Thymus (tissue), 11 donors: ENCODE measurements around the gene APOC4. TPM values are rescaled to one million over a fixed set of nuclear protein-coding genes. Genes with fewer than 3 reads are reported as not detected.
"Not testable (repeated sequence)": the region's sequence is repeated elsewhere in the genome, so short reads cannot be mapped to it uniquely, and the experiment has no call there.

Source experiments
- DNase-seq, 9 donors: peaks; one replicate each; pipeline ENCODE4 v3.0.0-alpha.2; 2013; ENCODE audit warnings: low spot score in 9 of 9, low read depth in 6 of 9, missing footprints in 1 of 9
- H3K27ac ChIP-seq, 2 donors: one replicate each; pipeline ENCODE4 v1.5.1; 2013; ENCODE audit warnings: control low read depth in 1 of 2, low read depth in 1 of 2, low read length in 1 of 2, mild to moderate bottlenecking in 1 of 2, moderate library complexity in 1 of 2
- H3K27me3 ChIP-seq, 2 donors: one replicate each; pipeline ENCODE4 v1.5.1; 2013; ENCODE audit warnings: low read length in 1 of 2; ENCODE audit not compliant: control insufficient read depth in 2 of 2, insufficient read depth in 1 of 2
- H3K36me3 ChIP-seq, 2 donors: one replicate each; pipeline ENCODE4 v1.5.1; 2013; ENCODE audit warnings: low read length in 1 of 2, mild to moderate bottlenecking in 1 of 2, moderate library complexity in 1 of 2; ENCODE audit not compliant: control insufficient read depth in 2 of 2, insufficient read depth in 2 of 2
- H3K4me1 ChIP-seq, 2 donors: one replicate each; pipeline ENCODE4 v1.5.1; 2013; ENCODE audit warnings: low read length in 2 of 2; ENCODE audit not compliant: control insufficient read depth in 2 of 2, insufficient read depth in 2 of 2
- H3K4me3 ChIP-seq, 2 donors: one replicate each; pipeline ENCODE4 v1.5.1; 2013; ENCODE audit warnings: low read length in 2 of 2, control low read depth in 1 of 2, mild to moderate bottlenecking in 1 of 2
- H3K9me3 ChIP-seq, 2 donors: one replicate each; pipeline ENCODE4 v1.5.1; 2013; ENCODE audit warnings: low read length in 1 of 2, mild to moderate bottlenecking in 1 of 2; ENCODE audit not compliant: control insufficient read depth in 2 of 2, insufficient read depth in 1 of 2
- WGBS: extraction: QIAGEN DNeasy Blood & Tissue Kit; methylation state at CpG from one replicate; pipeline ENCODE4 v1.1.7; 2013; 5-methylcytosine and 5-hydroxymethylcytosine counted together
- polyA plus RNA-seq: library from polyadenylated mRNA; stranded (reverse); fragments of 200-250 nt; gene quantifications from one replicate; pipeline ENCODE4 v1.2.3, GENCODE V29; 2013
- total RNA-seq: library from RNA; stranded (reverse); fragments of 120-200 nt; gene quantifications from one replicate; pipeline ENCODE4 v1.2.4, GENCODE V29; 2013
- donor health status: healthy.

Gene APOC4
- total and polyA plus RNA-seq, 2 donors = 0.32 TPM; not detected in 1

DNA sequence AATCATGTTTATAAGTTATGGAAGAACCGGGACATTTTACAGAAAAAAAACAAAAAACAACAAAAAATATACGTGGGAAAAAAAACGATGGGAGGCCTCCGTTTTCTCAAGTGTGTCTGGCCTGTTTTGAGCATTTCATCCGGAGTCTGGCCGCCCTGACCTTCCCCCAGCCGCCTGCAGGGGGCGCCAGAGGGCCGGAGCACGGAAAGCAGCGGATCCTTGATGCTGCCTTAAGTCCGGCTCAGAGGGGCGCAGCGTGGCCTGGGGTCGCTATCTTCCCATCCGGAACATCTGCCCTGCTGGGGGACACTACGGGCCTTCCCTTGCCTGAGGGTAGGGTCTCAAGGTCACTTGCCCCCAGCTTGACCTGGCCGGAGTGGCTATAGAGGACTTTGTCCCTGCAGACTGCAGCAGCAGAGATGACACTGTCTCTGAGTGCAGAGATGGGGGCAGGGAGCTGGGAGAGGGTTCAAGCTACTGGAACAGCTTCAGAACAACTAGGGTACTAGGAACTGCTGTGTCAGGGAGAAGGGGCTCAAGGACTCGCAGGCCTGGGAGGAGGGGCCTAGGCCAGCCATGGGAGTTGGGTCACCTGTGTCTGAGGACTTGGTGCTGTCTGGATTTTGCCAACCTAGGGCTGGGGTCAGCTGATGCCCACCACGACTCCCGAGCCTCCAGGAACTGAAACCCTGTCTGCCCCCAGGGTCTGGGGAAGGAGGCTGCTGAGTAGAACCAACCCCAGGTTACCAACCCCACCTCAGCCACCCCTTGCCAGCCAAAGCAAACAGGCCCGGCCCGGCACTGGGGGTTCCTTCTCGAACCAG, 38.2 kb upstream of the APOC4 start:
- Histone ChIP-seq H3K9me3 (peaks cover 0 to 5% of the 10 kb centered on the region in 2 donors), H3K4me1 (no peaks in the 10 kb centered on the region), H3K4me3 (no peak overlapping the region), H3K27ac (no peak overlapping the region), H3K36me3 (peaks cover 28 to 32% of the 10 kb centered on the region in 2 donors), H3K27me3 (peaks cover 10 to 33% of the 10 kb centered on the region in 2 donors)
- 46% methylated on average over 24 of the region's 24 CpGs for WGBS
- DNase-seq = peak in 4 of 9 donors; percentile 32 to 60 (median 47)

DNA sequence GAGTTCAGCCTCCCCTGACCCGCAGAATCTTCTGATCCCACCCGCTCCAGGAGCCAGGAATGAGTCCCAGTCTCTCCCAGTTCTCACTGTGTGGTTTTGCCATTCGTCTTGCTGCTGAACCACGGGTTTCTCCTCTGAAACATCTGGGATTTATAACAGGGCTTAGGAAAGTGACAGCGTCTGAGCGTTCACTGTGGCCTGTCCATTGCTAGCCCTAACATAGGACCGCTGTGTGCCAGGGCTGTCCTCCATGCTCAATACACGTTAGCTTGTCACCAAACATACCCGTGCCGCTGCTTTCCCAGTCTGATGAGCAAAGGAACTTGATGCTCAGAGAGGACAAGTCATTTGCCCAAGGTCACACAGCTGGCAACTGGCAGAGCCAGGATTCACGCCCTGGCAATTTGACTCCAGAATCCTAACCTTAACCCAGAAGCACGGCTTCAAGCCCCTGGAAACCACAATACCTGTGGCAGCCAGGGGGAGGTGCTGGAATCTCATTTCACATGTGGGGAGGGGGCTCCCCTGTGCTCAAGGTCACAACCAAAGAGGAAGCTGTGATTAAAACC, 37.5 kb upstream of the APOC4 start:
- no peak overlapping the region for H3K4me3 ChIP-seq
- DNase-seq = no peak
- H3K27ac ChIP-seq = no peak overlapping the region
- no peaks in the 10 kb centered on the region for H3K4me1 ChIP-seq
- H3K36me3 ChIP-seq = peaks cover 24 to 32% of the 10 kb centered on the region in 2 donors
- 95% methylated on average over 12 of the region's 12 CpGs for WGBS
- H3K27me3 ChIP-seq = peaks cover 10 to 33% of the 10 kb centered on the region in 2 donors
- H3K9me3 ChIP-seq = peaks cover 0 to 5% of the 10 kb centered on the region in 2 donors

DNA sequence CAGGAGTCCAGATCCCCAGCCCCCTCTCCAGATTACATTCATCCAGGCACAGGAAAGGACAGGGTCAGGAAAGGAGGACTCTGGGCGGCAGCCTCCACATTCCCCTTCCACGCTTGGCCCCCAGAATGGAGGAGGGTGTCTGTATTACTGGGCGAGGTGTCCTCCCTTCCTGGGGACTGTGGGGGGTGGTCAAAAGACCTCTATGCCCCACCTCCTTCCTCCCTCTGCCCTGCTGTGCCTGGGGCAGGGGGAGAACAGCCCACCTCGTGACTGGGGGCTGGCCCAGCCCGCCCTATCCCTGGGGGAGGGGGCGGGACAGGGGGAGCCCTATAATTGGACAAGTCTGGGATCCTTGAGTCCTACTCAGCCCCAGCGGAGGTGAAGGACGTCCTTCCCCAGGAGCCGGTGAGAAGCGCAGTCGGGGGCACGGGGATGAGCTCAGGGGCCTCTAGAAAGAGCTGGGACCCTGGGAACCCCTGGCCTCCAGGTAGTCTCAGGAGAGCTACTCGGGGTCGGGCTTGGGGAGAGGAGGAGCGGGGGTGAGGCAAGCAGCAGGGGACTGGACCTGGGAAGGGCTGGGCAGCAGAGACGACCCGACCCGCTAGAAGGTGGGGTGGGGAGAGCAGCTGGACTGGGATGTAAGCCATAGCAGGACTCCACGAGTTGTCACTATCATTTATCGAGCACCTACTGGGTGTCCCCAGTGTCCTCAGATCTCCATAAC, 36.4 kb upstream of the APOC4 start, which contains the start of gene APOE:
Gene APOE, plus strand, starts transcription at position 360 of the 724 bp plus-strand sequence. CDS start 829 bp downstream, outside the sequence.
- no peak for DNase-seq
- peaks cover 0 to 5% of the 10 kb centered on the region in 2 donors for H3K9me3 ChIP-seq
- H3K4me3 ChIP-seq = peak within 1 kb of the TSS in 1 of 2 donors; percentile 26
- H3K36me3 ChIP-seq = peaks cover 16 to 23% of the 10 kb centered on the region in 2 donors
- H3K27me3 ChIP-seq = peaks cover 10 to 33% of the 10 kb centered on the region in 2 donors
- H3K27ac ChIP-seq = no peak within 1 kb of the TSS
- 5% methylated on average over 20 of the region's 20 CpGs for WGBS
- no peaks in the 10 kb centered on the region for H3K4me1 ChIP-seq

DNA sequence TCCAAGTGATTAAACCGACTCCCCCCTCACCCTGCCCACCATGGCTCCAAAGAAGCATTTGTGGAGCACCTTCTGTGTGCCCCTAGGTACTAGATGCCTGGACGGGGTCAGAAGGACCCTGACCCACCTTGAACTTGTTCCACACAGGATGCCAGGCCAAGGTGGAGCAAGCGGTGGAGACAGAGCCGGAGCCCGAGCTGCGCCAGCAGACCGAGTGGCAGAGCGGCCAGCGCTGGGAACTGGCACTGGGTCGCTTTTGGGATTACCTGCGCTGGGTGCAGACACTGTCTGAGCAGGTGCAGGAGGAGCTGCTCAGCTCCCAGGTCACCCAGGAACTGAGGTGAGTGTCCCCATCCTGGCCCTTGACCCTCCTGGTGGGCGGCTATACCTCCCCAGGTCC, 34.4 kb upstream of the APOC4 start:
- 97% methylated on average over 12 of the region's 12 CpGs for WGBS
- no peak for DNase-seq
- Histone ChIP-seq H3K4me3 (no peak overlapping the region), H3K27ac (no peak overlapping the region), H3K36me3 (peaks cover 3 to 7% of the 10 kb centered on the region in 2 donors), H3K4me1 (peaks cover 0 to 5% of the 10 kb centered on the region in 2 donors), H3K27me3 (peaks cover 10 to 47% of the 10 kb centered on the region in 2 donors), H3K9me3 (peaks cover 0 to 5% of the 10 kb centered on the region in 2 donors)

DNA sequence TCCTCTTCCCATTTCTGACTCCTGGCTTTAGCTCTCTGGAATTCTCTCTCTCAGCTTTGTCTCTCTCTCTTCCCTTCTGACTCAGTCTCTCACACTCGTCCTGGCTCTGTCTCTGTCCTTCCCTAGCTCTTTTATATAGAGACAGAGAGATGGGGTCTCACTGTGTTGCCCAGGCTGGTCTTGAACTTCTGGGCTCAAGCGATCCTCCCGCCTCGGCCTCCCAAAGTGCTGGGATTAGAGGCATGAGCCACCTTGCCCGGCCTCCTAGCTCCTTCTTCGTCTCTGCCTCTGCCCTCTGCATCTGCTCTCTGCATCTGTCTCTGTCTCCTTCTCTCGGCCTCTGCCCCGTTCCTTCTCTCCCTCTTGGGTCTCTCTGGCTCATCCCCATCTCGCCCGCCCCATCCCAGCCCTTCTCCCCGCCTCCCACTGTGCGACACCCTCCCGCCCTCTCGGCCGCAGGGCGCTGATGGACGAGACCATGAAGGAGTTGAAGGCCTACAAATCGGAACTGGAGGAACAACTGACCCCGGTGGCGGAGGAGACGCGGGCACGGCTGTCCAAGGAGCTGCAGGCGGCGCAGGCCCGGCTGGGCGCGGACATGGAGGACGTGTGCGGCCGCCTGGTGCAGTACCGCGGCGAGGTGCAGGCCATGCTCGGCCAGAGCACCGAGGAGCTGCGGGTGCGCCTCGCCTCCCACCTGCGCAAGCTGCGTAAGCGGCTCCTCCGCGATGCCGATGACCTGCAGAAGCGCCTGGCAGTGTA, 33.8 kb upstream of the APOC4 start:
- DNase-seq = no peak
- Histone ChIP-seq H3K36me3 (peaks cover 0 to under 1% of the 10 kb centered on the region in 2 donors), H3K27ac (no peak overlapping the region), H3K4me1 (peaks cover 0 to 5% of the 10 kb centered on the region in 2 donors), H3K4me3 (no peak overlapping the region), H3K9me3 (peaks cover 0 to 5% of the 10 kb centered on the region in 2 donors), H3K27me3 (peaks cover 10 to 53% of the 10 kb centered on the region in 2 donors)
- 97% methylated on average over 46 of the region's 46 CpGs for WGBS

DNA sequence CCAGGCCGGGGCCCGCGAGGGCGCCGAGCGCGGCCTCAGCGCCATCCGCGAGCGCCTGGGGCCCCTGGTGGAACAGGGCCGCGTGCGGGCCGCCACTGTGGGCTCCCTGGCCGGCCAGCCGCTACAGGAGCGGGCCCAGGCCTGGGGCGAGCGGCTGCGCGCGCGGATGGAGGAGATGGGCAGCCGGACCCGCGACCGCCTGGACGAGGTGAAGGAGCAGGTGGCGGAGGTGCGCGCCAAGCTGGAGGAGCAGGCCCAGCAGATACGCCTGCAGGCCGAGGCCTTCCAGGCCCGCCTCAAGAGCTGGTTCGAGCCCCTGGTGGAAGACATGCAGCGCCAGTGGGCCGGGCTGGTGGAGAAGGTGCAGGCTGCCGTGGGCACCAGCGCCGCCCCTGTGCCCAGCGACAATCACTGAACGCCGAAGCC, 33.2 kb upstream of the APOC4 start:
- Histone ChIP-seq H3K27me3 (peaks cover 10 to 58% of the 10 kb centered on the region in 2 donors), H3K4me3 (no peak overlapping the region), H3K36me3 (no peaks in the 10 kb centered on the region), H3K9me3 (peaks cover 0 to 5% of the 10 kb centered on the region in 2 donors), H3K4me1 (peaks cover 0 to 5% of the 10 kb centered on the region in 2 donors), H3K27ac (no peak overlapping the region)
- WGBS = 97% methylated on average over 44 of the region's 44 CpGs
- DNase-seq = no peak

DNA sequence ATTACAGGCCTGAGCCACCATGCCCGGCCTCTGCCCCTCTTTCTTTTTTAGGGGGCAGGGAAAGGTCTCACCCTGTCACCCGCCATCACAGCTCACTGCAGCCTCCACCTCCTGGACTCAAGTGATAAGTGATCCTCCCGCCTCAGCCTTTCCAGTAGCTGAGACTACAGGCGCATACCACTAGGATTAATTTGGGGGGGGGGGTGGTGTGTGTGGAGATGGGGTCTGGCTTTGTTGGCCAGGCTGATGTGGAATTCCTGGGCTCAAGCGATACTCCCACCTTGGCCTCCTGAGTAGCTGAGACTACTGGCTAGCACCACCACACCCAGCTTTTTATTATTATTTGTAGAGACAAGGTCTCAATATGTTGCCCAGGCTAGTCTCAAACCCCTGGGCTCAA, 32.3 kb upstream of the APOC4 start:
- no peak for DNase-seq
- peaks cover 0 to 12% of the 10 kb centered on the region in 2 donors for H3K4me1 ChIP-seq
- peaks cover 0 to 5% of the 10 kb centered on the region in 2 donors for H3K9me3 ChIP-seq
- H3K27ac ChIP-seq = no peak overlapping the region
- H3K36me3 ChIP-seq = no peaks in the 10 kb centered on the region
- H3K4me3 ChIP-seq = no peak overlapping the region
- 95% methylated on average over 5 of the region's 5 CpGs for WGBS
- H3K27me3 ChIP-seq = peaks cover 6 to 64% of the 10 kb centered on the region in 2 donors

DNA sequence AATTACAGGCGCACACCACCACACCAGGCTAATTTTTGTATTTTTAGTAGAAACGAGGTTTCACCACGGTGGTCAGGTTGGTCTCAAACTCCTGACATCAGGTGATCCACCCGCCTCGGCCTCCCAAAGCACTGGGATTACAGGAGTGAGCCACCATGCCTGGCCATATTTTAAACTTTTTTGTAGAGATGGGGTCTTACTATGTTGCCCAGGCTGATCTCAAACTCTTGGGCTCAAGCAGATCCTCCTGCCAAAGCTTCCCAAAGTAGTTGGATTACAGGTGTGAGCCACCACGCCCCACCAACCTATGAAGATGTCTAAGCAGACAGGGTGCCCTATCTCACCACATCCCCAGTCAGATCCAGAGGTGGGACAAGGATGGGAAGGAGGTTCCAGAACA, 30.1 kb upstream of the APOC4 start:
- Histone ChIP-seq H3K4me1 (peaks cover 0 to 15% of the 10 kb centered on the region in 2 donors), H3K27me3 (peaks cover 0 to 44% of the 10 kb centered on the region in 2 donors)
- not testable (repeated sequence) for H3K4me3 ChIP-seq, H3K9me3 ChIP-seq, H3K36me3 ChIP-seq, H3K27ac ChIP-seq, DNase-seq
- 95% methylated on average over 6 of the region's 6 CpGs for WGBS
